ENCODE results near the gene SELENOP. TPM values are rescaled to one million over a fixed set of nuclear protein-coding genes. Genes with fewer than 3 reads are reported as not detected.

Gene SELENOP
- total and polyA plus RNA-seq, 2 experiments from 2014 or later = 3,137 to 5,946 TPM

DNA sequence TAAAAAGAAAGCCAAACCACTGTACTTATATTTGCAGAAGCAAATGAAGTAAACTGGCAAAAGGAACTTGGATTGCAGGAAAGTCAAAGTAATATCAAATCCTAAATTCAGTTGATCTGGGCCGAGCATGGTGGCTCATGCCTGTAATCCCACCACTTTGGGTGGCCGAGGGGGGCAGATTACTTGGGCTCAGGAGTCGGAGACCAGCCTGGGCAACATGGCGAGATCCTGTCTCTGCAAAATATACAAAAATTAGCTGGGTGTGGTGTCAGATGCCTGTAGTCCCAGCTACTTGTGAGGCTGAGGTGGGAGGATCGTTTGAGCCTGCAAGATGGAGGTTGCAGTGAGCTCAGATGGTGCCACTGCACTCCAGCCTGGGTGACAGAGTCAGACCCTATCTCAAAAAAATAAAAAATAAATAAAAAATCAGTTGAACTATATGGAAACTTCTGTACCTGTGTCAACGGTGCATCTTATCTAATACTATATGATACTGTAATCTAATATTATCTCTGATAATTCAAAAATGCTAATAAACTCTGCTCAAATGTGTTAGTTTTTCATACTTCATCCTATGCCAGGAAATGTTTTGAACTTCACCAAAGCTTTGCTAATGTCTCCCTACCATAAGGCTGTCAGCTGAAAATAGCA is 10.1 kb downstream of the SELENOP start:
- H3K27me3 ChIP-seq = no peaks in the 10 kb centered on the region
- no peak overlapping the region for H3K4me3 ChIP-seq
- H3K4me2 ChIP-seq = no peak overlapping the region
- WGBS (ENCODE audit: low lambda C conversion rate, missing lambda C conversion rate) = 91% methylated on average over 6 of the region's 6 CpGs
- no peak overlapping the region for H2AFZ ChIP-seq
- H3K79me2 ChIP-seq = peaks cover 16% of the 10 kb centered on the region
- H3K9me3 ChIP-seq (ENCODE audit: low read depth) = no peaks in the 10 kb centered on the region
- no peaks in the 10 kb centered on the region for H3K9me2 ChIP-seq (replicated peaks; ENCODE audit: insufficient read depth)
- TF ChIP-seq EZH2 (IDR thresholded peaks at IDR 0.05; ENCODE audit: borderline replicate concordance) = no peak
- TF ChIP-seq, protein P1, sequence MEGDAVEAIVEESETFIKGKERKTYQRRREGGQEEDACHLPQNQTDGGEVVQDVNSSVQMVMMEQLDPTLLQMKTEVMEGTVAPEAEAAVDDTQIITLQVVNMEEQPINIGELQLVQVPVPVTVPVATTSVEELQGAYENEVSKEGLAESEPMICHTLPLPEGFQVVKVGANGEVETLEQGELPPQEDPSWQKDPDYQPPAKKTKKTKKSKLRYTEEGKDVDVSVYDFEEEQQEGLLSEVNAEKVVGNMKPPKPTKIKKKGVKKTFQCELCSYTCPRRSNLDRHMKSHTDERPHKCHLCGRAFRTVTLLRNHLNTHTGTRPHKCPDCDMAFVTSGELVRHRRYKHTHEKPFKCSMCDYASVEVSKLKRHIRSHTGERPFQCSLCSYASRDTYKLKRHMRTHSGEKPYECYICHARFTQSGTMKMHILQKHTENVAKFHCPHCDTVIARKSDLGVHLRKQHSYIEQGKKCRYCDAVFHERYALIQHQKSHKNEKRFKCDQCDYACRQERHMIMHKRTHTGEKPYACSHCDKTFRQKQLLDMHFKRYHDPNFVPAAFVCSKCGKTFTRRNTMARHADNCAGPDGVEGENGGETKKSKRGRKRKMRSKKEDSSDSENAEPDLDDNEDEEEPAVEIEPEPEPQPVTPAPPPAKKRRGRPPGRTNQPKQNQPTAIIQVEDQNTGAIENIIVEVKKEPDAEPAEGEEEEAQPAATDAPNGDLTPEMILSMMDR (IDR thresholded peaks at IDR 0.05; ENCODE audit: poor library complexity) = no peak
- no peak for TF ChIP-seq EZH2phosphoT487 (IDR thresholded peaks at IDR 0.05; ENCODE audit: low read depth, severe bottlenecking, unreplicated experiment)
- no peak for DNase-seq (ENCODE audit: low spot score)
- no peaks in the 10 kb centered on the region for H3K4me1 ChIP-seq (ENCODE audit: insufficient read depth)
- H3K27ac ChIP-seq = peak overlapping the region; percentile 8
- peaks cover 16% of the 10 kb centered on the region for H4K20me1 ChIP-seq (ENCODE audit: insufficient read depth, poor library complexity, severe bottlenecking)
- peaks cover 4% of the 10 kb centered on the region for H3K36me3 ChIP-seq (replicated peaks; ENCODE audit: insufficient read depth, low read depth)

DNA sequence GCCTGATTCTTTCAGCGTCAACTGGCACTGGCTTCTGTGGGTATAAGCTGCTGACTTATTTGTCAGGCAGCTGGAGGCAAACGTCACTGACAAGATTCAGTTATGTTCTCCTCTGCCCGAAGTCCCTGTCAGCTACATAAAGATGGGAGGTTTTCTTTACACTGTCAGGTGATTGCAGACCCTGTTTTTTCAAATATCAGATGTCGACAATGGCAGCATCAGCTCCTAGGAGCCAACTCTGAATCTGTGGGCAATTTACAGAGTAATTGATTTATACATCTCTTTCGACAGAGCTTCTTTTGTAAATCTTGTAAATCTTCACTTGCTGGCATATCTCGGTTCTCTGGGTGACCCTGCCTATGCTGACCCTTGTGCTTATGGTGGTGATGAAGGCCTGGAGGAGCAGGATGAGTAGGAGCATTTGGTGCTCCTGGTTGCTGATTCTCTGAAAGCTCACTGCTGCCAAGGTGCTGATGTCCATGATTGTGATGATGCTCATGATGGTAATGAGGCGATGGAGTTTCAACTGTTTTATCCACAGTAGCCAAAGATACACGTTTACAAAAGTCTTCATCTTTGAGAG is 10.9 kb downstream of the SELENOP start:
- Histone ChIP-seq H3K4me2 (no peak overlapping the region), H3K9me2 (replicated peaks; ENCODE audit: insufficient read depth) (no peaks in the 10 kb centered on the region), H2AFZ (no peak overlapping the region), H3K27me3 (no peaks in the 10 kb centered on the region), H3K79me2 (peaks cover 8% of the 10 kb centered on the region), H3K4me1 (ENCODE audit: insufficient read depth) (no peaks in the 10 kb centered on the region), H4K20me1 (ENCODE audit: insufficient read depth, poor library complexity, severe bottlenecking) (peaks cover 9% of the 10 kb centered on the region), H3K27ac (no peak overlapping the region), H3K4me3 (no peak overlapping the region), H3K36me3 (replicated peaks; ENCODE audit: insufficient read depth, low read depth) (no peaks in the 10 kb centered on the region), H3K9me3 (ENCODE audit: low read depth) (no peaks in the 10 kb centered on the region)
- no peak for DNase-seq (ENCODE audit: low spot score)
- WGBS (ENCODE audit: low lambda C conversion rate, missing lambda C conversion rate) = 91% methylated on average over 8 of the region's 8 CpGs
- no peak for TF ChIP-seq EZH2phosphoT487 (IDR thresholded peaks at IDR 0.05; ENCODE audit: low read depth, severe bottlenecking, unreplicated experiment)
- TF ChIP-seq, protein P1 (IDR thresholded peaks at IDR 0.05; ENCODE audit: poor library complexity) = no peak
- TF ChIP-seq EZH2 (IDR thresholded peaks at IDR 0.05; ENCODE audit: borderline replicate concordance) = no peak

DNA sequence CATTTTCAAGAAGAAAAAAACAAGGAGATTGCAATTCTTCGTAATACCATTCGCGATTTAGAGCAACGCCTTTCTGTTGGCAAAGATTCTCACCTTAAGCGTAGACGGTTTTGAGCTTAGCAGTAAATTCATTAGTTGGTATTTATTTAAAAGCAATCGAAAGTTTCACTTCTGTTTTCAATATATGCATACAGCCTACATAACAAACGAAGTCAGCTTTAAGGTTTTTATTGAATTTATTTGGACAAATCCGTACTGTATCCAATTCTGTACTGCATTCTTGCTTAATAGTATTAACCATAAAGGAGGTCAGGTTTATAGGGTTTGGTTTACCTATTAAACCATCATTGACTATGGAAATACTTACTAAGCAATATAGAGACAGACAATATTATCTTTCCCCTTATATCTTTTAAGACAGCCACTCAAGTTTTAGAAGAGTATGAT is 12.0 kb downstream of the SELENOP start:
- Histone ChIP-seq H3K27ac (no peak overlapping the region), H4K20me1 (ENCODE audit: insufficient read depth, poor library complexity, severe bottlenecking) (no peaks in the 10 kb centered on the region)
- WGBS (ENCODE audit: low lambda C conversion rate, missing lambda C conversion rate) = 91% methylated on average over 9 of the region's 9 CpGs

More for the DNA sequence above, 12.0 kb downstream of the SELENOP start:
- H3K36me3 ChIP-seq (replicated peaks; ENCODE audit: insufficient read depth, low read depth) = no peaks in the 10 kb centered on the region
- no peaks in the 10 kb centered on the region for H3K4me1 ChIP-seq (ENCODE audit: insufficient read depth)
- H3K9me3 ChIP-seq (ENCODE audit: low read depth) = no peaks in the 10 kb centered on the region
- TF ChIP-seq, protein P1 (IDR thresholded peaks at IDR 0.05; ENCODE audit: poor library complexity) = no peak
- TF ChIP-seq EZH2phosphoT487 (IDR thresholded peaks at IDR 0.05; ENCODE audit: low read depth, severe bottlenecking, unreplicated experiment) = no peak
- no peak for TF ChIP-seq EZH2 (IDR thresholded peaks at IDR 0.05; ENCODE audit: borderline replicate concordance)
- H3K4me2 ChIP-seq = no peak overlapping the region
- no peak overlapping the region for H3K4me3 ChIP-seq
- H3K9me2 ChIP-seq (replicated peaks; ENCODE audit: insufficient read depth) = no peaks in the 10 kb centered on the region
- no peak overlapping the region for H2AFZ ChIP-seq
- no peaks in the 10 kb centered on the region for H3K79me2 ChIP-seq
- DNase-seq (ENCODE audit: low spot score) = peak; percentile 27
- no peaks in the 10 kb centered on the region for H3K27me3 ChIP-seq

Measured in hepatocyte (in vitro differentiated cells).